ENCODE data around the gene BTRC. TPM values are rescaled to one million over a fixed set of nuclear protein-coding genes. Genes with fewer than 3 reads are reported as not detected.

Gene BTRC
- polyA plus RNA-seq, 3 donors: 22.0 to 25.3 (median 23.7) TPM

DNA sequence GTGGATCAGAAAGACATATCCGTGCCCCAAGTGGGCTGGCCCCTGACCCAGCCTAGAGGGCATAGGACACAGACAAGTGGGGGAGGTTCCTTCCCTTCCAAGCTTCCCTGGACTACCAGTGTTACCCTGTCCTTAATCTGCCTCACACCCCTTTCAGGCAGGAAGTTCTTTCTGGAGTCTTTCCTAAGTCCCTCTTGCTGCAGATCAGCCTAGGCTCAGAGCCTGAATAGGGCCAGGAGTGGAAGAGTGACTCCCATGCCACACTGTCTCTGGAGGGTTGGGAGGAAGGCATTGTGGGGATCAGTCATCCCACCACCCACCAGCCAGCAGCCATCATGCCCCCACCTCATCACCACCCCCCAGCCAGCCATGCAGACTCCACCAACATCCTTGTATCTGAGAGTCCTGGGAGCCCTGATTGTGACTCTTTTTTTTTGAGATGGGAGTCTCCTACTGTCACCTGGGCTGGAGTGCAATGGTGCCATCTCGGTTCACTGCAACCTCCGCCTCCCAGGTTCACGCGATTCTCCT is 211.5 kb downstream of the BTRC start:
- DNase-seq: no peak

DNA sequence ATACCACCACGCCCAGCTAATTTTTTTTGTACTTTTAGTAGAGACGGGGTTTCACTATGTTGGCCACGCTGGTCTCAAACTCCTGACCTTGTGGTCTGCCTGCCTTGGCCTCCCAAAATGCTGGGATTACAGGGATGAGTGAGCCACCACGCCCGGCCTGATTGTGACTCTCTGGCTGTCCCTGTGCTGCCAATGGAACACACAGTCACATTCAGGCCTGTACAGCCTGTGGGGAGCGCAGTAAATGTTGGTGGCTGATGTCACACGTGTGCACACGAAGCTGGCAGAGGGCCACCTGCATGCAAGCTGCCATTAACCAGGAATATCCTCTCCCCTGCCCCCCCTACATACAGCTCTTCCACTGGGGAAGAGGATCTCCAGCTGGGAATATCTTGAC is 212.0 kb downstream of the BTRC start:
- no peak for DNase-seq

DNA sequence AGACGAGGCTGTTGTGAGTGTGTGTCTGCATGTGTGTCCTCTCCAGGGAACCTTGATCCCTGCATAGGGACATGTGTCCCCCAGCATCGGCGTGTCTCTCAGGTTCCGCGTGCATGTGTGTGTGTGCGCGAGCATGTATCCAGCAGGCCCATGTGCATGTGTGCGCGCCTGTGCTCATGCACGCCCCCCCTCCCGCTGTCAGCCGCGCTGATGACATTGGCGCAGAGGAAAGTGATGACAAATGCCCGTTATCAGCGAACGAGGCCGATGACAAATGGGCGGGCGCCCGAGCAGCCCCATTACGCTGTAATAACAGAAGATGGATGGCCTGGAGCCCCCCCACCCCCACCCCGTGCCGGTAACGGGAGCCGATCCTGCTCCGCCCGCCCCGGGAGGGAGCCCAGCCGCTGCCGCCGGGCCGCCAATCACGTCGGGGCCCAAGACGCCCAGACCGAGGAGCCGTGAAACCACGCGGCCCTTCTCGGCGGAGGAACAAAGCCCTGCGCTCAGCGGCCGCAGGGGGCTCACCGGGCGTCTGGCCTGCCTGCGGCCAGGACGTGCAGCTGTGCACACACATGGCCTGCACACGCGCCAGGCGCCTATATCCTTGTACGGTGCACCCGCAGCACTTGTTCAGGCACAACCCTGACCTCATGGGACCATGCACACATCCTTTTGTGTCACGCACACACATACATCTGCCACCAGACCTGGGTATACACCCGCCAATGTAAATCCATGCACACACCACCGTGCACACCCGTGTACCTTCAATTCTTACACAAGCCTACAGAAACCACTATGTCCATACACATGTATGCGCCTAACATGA is 212.6 kb downstream of the BTRC start:
- peak; percentile 30 for DNase-seq

DNA sequence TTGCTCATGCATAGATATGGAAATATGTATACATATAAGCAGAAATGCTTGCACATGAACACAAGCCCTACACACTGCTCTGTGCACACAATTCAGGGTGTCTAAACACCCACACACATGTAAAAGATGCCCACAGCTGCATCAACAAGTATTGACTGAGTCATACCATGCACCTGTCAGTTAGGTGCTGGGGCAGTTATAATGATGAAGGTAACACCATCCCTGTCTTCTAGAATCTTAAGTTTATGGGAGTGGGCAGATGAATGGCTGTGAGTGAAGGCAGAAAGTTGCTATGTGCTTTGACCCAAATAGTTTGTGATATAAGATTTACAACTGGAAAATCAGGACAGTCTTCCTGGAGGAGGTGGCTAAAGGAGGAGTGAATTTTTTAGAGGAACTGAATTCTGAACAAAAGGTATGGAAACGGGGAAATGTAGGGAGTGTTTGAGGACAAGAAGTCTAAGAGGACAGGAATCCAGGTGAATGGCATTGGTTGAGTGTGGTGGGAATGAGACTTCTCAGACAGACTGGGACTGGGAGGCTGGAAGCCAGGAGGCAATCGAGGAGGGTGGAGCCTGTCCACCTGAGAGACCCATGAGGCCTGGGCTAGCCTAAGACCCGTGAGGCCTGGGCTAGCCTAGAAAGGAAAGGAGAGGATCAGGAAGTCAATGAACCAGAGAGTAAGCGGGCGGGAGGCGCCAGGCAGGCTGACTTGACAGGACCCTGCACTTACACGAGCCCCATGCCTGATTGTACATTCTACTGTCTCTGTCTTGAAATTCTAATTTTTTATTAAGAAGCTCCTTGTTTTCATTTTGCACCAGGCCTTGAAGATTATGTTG is 213.4 kb downstream of the BTRC start:
- no peak for DNase-seq

DNA sequence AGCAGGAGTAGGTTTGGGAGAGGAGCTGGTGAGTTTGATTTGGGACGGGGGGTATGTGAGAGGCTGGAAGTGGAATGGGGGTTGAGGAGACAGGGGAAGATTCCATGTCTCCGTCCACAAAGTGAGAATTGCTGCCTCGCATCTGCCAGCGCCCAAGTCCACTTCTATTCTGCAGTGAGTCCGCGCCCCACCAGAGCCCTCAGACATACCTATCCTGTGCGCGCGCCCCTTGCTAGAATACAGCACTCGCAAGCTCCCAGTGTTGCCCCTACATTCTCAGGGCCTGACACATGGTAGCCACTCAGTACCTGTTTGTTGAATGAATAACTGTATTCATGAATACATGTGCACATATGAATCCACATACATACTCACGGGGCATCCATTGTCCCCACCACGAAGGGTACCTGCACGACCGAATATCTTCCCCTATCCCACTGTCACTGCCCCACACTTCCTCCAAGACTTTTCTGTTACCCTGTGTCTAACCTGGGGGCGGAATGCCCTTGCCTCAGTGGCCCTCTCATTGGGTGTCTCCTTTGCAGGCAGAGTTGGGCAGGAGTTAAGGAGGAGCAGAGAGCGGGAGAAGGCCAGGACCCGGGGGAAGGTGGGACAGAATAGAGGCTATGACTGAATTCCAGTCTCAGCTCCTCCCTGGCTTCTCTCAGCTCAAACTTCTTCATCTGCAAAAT is 214.2 kb downstream of the BTRC start:
- DNase-seq: no peak

- DNase-seq: no peak
Measured at GRCh38 chr10:101569323-101569621, 215.3 kb downstream of the BTRC start.

DNA sequence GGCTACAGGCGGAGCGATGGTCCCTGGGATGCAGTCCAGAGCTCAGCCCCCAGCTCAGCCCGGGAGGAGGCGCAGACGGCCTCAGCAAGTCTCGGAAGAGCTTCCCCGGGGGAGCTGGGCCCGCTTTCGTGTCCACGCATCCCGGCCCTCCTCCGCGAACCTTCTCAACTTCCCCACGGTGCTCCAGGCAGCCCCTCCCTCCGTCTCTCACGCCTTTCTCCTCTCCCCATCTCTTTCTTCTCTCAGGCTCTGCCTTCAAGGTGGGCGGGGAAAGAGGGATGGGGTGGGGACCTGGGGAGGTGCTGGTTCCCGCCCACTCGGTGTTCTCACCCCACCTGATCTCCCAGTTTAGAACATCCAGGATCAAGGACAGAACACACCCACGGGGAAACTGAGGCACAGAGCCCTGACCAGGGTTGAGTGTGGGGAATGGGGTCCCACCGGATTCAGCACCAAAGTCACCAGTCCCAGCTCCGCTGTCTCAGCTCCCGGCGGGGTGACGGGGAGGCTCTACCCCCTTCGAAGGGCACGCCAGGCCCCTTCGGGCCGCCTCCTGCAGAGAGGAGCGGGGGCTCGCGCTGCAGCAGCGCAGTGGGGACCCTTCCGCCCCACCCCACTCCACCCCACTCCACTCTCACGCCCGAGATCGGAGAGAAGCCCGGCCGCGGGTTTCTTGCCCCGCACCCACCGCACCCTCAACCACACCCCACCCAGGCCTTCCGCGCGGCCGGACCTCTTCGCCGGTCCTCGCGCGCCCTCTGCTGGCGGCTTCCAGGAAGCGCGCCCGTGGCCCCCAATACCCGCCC is 215.9 kb downstream of the BTRC start:
- DNase-seq: peak; percentile 57

DNA sequence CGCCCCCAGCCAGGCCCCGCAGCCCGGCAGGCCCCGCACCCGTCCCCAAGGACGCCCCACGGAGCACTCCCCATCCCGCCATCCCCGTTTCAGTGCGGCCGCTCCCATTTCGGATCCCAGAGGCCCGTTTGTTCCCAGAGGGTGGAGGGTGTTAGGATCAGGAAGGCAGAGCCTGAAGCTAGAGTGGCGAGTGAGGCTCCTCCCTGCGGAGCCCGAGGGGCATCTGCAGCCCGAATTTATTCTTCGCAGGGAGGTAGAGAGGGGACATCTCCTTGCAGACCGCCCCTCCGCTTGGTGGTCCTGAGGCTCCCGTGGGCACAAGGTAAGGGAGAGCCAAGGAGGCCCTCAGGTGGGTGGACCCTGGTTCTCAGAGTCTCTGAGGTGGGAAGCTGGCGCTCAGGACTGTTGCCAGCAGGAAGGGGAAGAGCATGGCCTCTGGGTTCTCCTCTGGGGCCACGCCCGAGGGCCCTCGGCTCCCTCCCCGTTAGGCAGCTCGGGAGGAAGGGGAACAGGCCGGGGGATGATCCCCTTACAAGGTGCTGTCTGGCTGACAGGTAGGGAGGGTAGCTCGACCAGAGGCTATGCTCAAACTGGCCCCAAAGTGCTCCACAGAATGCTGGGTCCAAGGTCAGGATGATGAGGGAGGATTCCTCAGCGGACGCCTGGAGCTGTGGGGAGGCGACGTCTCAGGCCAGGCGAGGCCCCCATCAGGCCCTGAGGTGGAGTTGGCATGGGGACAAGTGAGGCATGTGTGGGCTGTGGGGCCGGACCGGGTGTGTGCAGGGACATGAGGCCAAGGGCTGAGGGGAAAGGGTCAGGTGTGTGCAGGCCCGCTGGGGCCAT is 216.7 kb downstream of the BTRC start:
- no peak for DNase-seq

- DNase-seq: no peak
Measured at GRCh38 chr10:101571271-101571925, 217.4 kb downstream of the BTRC start.

DNA sequence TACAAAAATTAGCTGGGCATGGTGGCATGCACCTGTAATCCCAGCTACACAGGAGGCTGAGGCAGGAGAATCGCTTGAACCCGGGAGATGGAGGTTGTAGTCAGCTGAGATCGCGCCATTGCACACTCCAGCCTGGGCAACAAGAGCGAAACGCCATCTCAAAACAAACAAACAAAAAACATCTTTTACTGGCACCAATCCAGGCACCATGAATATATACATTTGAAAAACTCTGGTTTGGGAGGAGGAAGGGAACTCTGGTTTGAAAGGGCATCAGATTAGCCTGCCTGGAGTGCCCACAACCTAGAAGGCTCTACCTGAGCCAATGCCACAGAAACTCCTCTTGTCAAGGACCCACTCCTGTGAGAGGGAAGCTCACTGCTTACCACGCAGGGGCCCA is 218.2 kb downstream of the BTRC start:
- DNase-seq: no peak

DNA sequence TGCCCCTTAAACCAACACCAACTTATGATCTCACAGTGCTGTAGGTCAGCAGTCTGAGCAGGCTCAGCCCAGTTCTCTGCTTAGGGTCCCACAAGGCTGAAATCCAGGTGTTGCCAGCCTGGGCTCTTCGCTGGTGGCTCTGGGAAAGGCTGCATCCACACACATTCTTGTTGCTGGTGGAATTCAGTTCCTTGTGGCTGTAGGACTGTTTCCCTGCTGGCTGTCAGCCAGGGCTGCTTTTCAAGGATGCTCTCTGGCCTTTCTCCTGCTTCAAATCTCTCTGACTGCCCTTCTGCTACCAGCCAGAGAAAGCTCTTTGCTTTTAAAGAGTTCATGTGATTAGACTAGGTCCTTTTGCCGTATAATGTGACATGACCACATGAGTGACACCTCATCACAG is 218.8 kb downstream of the BTRC start:
- no peak for DNase-seq

DNA sequence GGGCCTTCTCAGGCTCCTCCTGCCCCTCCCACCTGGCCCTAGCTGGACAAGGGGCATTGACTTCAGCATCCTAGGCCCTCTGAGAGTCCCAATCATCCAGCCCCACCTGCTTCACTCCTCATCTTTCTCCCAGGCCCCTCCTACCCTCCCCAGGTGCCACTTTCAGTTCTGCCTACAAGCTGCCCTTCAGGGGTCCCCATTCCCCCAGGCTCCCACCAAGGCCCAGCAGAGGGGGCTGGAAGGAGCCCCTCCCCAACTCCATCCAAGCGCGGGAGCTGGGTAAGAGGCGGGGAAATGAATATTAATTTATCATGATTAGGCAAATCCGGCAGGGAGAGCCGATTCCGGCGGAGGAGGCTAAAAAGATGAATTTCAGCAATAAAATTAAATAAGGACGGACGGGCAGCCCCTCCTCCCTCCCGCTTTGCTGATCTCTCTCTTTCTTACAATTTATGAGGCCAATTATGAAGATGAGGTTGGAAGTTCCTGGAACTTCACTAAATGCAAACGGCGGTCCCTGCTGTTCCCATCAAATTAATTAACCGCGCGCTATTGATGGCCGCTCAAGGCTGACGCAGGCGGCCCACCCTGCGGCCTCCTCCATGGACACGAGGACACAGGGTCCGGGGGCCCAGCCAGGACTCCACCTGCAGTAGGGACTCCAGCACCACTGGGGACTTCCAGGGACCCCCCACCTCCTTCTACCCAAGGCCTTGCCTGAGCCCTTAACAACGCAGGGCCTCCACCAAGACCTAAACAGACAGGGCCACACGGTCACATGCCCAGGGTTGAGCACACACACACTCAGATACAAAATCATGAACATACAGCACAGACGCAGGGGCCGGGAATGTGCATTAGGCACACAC is 220.2 kb downstream of the BTRC start:
- DNase-seq: no peak

DNA sequence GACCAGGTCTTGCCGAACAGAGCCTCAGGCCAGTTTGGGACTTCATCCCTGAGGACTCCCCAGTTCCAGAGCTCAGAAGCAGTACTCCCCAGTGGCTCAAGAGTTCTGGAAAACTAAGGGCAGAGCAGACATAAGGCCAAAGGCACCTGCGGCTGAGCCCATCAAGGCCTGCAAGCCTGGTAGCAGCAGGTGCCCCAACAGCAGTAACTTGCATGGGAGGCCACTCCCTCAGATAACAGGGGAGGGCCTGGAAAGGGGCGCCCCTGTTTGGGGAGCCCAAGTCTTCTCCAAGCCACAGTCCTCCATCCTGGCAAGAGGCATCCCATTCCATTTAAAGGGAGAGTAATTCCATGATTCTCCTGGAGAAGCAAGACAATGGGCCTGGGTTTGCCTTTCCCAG is 221.1 kb downstream of the BTRC start:
- no peak for DNase-seq

GRCh38 chr10:101575580-101576210 is 221.7 kb downstream of the BTRC start:
- DNase-seq: no peak

DNA sequence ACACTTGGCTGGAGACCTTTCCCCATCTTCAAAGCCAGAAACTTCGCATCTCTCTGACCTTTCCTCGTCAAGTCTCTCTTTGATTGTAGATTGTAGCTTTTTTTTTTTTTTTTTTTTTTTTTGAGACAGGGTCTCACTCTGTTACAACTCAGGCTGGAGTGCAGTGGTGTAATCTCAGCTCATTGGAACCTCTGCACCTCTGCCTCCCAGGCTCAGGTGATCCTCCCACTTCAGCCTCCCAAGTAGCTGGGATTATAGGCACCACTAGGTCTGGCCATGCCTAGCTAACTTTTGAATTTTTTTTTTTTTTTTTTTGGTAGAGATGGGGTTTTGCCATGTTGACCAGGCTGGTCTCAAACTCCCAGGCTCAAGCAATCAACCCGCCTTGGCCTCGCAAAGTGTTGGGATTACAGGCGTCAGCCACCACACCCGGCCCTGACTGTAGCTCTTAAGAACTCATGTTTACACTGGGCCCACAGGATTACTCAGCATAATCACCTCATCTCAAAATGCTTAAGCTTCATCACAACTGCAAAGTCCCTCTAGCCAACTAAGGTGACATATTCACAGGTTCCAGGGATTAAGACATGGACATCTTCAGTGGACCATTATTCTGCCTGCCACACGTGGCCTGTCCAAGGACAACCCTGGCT is 222.4 kb downstream of the BTRC start:
- DNase-seq: no peak

- DNase-seq: no peak
Measured at GRCh38 chr10:101577121-101577871, 223.3 kb downstream of the BTRC start.

DNA sequence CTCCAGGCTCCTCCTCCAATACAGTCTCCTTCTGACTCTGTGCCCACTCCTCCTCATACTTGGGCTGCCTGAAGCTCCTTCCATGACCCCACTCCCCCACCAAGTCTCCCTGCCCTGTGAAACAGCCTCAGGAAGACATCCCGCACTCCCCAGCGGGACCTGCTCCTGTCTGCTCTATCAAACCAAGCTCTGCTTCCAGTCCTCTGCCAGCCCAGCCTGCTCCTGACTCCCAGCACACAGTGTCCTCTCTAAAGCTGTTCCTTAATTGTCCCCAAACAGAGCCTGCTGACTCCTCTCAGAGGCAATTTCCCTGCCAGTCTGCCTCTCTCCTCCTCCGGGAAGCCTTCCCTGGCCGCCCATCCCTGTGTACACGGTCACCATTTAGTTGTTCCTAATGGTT is 224.2 kb downstream of the BTRC start:
- DNase-seq: no peak

Measured in renal pelvis (tissue), 4 donors.